ENCODE data around the gene GARIN5A.
"Not testable (repeated sequence)": the region's sequence is repeated elsewhere in the genome, so short reads cannot be mapped to it uniquely, and the experiment has no call there.

DNA sequence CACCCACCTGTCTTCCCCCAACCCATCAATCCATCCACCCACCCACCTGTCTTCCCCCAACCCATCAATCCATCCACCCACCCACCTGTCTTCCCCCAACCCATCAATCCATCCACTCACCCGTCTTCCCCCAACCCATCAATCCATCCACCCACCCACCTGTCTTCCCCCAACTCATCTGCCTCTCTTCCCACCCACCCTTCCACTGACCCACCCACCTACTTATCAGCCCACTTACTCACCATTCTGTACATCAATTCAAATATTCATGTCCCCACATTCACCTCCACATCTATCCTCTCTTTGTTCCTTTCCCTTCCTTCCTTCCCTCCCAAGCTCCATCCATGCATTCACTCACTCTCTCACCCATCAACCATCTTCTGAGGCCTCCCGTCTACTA lies 37.5 kb downstream of the GARIN5A start:
- TF ChIP-seq EZH2 (IDR thresholded peaks at IDR 0.05; ENCODE audit: borderline replicate concordance, low read depth, low read length); HMG20B (CRISPR knock-in tag; IDR thresholded peaks at IDR 0.05); FOSL1 (tag; conservative IDR thresholded peaks at IDR 0.05); ZNF3 (CRISPR knock-in tag; IDR thresholded peaks at IDR 0.05); ZNF354B (CRISPR knock-in tag; IDR thresholded peaks at IDR 0.05); NFATC3 (IDR thresholded peaks at IDR 0.05); ZFPM2 (CRISPR knock-in tag; IDR thresholded peaks at IDR 0.05): not testable (repeated sequence)
